SU-DHL-6 (cell line): Measurements from ENCODE around the gene G2E3.

Source experiments
- CTCF ChIP-seq: fragments of 200-600 bp; sonication (generic); IDR thresholded peaks from one replicate; pipeline ENCODE4 v1.5.1; 2017; ENCODE audit warnings: antibody characterized with exemption, mild to moderate bottlenecking, low read length, moderate library complexity; ENCODE audit not compliant: insufficient read depth, poor library complexity, severe bottlenecking
- EZH2phosphoT487 ChIP-seq: fragments of 200-600 bp; sonication (generic), shearing (Covaris generic); conservative IDR thresholded peaks from 2 replicates; pipeline ENCODE4 v1.6.1; 2018; ENCODE audit warnings: mild to moderate bottlenecking, antibody characterized with exemption, low read length, moderate library complexity, mixed read lengths

GRCh38 chr14:30558675-30559555 is at the start of gene G2E3:
- TF ChIP-seq CTCF (no peak), EZH2phosphoT487 (no peak)
